Measurements from ENCODE around the gene SLC29A1.
"Not testable (repeated sequence)": the region's sequence is repeated elsewhere in the genome, so short reads cannot be mapped to it uniquely, and the experiment has no call there.

Gene SLC29A1

DNA sequence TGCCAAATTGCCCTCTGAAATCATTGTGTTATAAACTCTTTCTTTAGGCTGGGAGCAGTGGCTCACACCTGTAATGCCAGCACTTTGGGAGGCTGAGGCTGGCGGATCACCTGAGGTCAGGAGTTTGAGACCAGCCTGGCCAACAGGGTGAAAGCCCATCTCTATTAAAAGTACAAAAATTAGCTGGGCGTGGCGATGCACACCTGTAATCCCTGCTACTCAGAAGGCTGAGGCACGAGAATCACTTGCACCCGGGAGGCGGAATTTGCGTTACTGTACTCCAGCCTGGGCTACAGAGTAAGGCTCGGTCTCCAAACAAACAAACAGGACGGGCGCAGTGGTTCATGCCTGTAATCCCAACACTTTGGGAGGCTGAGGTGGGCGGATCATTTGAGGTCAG is 27.0 kb upstream of the SLC29A1 start:
- not testable (repeated sequence) for DNase-seq

DNA sequence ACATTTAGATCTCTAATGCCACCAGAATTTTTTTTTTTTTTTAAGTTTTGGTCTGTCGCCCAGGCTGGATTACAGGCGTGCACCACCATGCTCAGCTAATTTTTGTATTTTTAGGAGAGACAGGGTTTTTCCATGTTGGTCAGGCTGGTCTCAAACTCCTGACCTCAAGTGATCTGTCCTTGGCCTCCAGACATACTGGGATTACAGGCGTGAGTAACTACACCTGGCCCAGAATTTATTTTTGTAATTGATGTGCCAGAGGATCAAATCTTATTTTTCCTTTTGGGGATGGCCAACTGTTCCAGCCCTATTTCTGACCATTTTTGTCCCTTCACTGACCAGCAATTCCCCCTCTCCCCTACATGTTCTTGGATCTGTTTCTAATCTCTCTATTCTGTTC is 24.7 kb upstream of the SLC29A1 start:
- DNase-seq = no peak

DNA sequence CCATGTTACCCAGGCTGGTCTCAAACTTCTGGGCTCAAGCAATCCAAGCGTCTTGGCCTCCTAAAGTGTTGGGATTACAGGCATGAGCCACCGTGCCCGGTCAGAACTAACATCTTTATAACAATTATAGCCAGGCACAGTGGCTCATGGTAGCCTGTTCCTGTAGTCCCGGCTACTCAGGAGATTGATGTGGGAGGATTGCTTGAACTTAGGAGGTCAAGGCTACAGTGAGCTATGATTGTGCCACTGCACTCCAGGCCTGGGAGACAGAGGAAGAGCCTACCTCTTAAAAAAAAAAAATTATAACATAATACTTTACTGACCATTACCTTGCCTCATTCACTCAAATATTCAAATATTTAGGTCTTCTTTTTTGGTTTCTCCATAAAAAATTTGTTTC is 23.5 kb upstream of the SLC29A1 start:
- DNase-seq = no peak

DNA sequence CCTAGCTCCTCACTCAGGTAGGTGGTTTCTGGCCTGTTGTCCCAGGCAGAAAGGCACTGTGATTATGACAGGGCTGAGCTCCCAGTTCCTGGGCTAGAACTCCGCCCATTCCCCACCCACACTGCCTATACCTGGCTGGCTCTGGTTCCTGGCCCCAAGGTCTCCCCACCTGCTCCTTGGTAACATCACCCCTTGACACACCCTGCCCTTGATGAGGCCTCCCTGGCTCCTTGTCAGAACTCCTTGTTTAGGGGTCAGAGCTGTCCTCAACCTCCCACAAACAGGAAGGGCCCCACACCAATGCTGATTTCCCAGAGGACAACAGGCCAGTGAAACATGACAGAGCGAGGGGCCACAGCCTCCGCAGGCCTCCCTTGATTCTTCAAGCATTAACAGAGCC is 22.2 kb upstream of the SLC29A1 start:
- no peak for DNase-seq

DNA sequence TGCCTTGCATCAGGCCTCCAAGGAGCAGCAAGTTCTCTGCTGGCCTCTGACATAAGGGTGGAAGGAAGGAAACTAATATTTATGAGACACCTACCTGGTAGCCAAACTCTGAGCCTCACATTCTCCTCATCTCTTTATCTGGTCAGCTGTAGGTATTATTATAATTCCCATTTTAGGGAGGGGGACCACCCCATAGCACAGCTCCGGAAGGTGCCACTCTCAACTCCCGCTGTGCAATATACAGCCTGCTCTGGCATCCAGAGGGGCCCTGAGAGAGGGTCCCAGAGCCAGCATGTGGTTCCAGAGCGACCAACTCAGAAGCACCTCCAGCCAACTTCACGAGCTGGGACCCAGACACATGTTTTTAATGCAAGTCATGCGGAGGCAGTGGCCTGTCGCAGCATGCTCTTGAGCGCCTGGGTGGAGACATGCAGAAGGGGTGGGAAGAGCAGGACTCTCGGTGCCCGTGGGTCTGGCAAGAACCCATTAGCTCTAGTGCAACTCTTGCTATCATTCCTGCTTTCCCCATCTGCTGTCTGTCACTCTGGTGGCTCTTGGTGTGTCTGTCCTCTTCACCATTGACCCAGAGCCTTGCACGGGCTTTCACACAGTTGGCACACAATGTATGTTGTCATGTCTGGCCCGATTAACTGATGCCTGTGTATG is 21.6 kb upstream of the SLC29A1 start:
- DNase-seq = no peak

DNA sequence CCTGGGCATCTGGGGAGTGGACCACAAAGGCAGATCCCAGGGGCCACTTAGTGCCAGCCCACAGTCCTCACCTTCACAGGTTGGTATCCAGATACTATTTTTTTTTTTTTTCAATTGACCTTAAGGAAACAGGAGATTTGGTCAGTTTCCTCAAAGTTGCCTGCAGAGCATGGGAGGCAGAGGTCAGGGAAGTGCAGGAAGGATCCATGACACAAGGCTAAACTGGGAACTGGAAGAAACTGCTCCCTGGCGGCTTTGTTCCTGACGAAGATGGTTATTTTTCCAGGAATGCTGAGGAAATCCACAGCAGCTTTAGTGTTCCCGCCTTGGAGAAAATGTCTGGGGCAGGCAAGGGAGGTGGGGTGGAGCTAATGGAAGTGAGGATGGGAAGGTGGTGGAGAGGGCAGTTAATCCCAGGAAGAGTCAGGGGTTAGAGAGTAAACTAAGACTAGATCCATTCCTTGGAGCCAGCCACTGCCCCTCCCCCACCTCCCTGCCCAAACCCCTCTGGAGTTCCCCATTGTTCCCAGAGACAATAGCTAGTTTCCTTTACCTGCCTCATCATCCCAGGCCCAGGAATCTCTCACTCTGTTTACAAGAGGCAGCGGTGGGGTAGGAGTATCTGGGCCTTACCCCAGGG is 20.9 kb upstream of the SLC29A1 start:
- no peak for DNase-seq

DNA sequence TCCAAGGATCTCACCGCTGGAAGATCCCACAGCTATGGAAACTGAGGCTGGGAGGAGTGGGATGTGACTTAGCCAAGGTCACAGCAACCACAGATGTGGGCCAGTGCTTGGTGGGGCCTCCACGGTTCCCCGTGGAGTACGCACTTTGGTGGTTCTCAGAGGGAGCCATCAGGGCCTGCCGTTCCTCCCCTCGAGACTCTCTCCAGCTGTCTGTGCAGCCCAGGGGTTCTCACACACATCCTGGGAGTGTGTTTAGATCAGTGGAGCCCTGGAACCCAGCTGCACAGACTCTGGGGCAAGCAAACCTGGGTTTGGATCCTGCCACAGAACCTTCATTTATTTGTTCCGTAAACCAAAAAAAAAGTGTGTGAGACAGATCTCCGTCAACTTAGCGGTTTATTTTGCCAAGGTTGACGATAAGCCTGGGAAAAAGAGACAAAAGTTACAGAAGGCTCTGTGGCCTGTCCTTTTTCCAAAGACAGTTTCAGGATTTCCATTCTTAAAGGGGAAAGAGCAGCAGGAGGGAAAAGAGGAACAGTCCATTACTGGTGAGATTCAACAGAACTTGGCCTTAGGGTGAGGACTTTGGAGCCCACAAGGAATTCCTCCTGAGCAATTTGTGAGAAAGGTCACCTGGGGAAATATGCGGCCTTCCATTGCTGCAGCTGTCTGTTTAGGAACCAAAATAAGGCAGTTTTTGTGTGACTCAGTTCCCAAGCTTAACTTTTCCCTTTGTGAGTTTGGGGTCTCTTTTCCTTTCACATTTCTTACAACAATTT is 20.2 kb upstream of the SLC29A1 start:
- DNase-seq = no peak

DNA sequence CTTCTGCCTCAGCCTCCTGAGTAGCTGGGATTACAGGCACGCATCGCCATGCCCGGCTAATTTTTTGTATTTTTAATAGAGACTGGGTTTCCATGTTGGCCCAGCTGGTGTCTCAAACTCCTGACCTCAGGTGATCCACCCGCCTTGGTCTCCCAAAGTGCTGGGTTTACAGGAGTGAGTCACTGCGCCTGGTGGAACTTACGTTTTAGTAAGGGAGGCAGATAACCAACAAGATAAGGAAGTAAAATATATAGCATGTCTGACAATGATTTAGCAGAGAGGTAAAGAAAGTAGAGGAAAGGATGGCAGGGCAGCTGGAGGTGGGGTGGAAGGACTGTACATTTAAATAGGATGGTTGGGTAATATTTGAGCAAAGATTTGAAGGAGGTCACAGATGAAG is 19.4 kb upstream of the SLC29A1 start:
- DNase-seq = no peak

DNA sequence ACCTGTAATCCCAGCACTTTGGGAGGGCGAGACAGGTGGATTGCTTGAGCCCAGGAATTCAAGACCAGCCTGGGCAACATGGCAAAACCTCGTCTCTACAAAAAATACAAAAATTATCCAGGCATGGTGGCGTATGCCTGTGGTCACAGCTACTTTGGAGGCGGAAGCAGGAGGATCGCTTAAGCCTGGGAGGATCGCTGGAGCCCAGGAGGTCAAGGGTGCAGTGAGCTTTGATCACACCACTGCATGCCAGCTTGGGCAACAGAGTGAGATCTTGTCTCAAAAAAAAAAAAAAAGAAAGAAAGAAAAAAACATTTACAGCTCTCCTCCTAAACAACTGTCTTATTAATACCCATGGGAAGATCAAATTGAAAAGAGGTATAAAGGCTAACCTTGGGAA is 15.4 kb upstream of the SLC29A1 start:
- no peak for DNase-seq

DNA sequence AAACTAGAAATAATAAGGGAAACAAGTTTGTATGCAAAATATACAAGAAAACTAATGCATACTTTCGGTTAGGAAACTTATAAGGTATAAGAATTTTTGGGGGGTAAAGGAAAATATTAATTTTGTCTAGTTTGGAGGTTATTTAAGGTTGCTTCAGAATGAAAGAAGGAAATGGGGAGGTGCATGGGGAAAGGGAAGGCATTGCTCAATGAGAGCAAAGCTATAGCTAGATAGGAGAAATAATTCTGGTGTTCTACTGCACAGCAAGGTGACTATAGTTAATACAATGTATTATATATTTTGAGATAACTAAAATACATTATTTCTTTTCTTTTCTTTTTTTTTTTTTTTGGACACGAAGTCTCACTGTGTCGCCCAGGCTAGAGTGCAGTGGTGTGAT is 12.1 kb upstream of the SLC29A1 start:
- DNase-seq = no peak

DNA sequence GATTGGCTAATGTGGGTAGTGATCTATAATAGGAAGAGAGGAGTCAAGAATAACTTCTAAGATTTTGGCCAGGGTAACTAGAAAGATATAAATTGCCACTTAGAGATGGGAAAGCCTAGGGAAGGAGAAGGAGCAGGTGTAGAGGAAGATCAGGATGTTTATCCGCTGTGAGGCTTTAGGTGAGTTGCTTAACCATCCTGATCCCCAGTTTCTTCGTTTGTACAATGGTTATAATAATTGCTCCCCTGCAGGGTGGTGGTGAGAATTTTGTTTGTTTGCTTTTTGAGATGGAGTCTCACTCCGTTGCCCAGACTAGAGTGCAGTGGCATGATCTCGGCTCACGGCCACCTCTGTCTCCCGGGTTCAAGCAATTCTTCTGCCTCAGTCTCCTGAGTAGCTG is 9.1 kb upstream of the SLC29A1 start:
- no peak for DNase-seq

DNA sequence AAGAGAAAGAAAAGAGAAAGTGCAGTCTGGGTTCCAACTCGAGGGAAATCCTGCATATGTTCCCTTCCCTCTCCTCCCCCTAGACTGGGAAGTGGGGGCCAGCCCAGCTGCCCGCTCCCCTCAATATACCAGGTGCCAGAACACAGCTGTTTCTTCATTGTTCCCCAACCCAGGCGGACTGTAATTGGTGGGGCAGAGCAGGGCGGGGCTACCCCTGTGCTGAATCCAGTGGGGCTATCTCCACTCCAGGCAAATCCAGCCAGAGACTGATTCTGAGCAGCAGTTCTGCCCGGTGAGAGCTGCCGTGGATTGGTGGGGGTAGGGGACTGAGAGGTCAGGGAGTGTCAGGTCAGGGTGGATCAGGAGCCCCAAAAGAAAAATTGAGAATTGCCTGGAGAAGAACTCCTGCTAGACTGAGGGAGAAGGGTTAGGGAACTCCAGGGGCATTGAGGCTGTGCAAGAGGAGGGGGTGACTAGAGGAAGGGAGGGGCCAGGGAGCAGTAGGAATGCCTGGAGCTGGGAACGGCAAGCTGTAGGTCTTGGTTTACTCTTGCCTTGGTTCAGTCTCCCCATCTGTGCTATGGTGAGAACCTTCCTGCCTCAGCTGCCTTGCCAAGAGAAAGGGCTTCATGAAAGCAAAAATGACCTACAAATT is 6.6 kb upstream of the SLC29A1 start, which contains the start of gene MYMX:
Gene MYMX, plus strand, starts transcription at position 250 of the 655 bp plus-strand sequence. CDS start 546 bp downstream, outside the sequence.
- no peak for DNase-seq

DNA sequence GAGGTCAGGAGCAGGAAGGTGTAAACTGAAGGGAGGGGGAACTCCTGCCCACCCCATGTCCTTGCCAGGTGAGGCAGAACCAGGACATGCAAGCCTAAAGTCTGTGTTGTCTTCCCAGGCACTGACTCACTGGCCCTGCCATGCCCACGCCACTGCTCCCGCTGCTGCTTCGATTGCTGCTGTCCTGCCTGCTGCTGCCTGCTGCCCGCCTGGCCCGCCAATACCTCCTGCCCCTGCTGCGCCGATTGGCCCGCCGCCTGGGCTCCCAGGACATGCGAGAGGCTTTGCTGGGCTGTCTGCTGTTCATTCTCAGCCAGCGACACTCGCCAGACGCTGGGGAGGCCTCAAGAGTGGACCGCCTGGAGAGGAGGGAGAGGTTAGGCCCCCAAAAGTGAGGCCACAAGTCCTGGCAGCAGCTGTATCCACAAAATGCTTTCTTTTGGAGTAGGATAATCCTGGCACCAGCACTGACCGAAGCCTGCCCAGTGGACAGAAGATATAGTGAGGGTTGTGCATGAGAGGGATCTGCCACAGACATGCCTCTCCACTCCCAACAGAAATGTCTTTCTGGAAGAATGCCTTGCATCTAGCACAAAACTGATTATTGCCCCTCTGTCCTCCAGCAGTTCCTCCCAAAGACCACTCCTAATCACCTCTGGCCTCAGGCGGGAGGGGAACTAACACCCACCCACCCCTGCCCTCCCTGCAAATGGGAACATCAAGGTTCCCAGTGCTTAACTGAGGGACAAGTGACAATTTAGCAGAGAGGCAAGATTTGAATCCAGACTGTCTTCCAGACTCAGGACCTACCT is 5.9 kb upstream of the SLC29A1 start:
- DNase-seq = no peak

DNA sequence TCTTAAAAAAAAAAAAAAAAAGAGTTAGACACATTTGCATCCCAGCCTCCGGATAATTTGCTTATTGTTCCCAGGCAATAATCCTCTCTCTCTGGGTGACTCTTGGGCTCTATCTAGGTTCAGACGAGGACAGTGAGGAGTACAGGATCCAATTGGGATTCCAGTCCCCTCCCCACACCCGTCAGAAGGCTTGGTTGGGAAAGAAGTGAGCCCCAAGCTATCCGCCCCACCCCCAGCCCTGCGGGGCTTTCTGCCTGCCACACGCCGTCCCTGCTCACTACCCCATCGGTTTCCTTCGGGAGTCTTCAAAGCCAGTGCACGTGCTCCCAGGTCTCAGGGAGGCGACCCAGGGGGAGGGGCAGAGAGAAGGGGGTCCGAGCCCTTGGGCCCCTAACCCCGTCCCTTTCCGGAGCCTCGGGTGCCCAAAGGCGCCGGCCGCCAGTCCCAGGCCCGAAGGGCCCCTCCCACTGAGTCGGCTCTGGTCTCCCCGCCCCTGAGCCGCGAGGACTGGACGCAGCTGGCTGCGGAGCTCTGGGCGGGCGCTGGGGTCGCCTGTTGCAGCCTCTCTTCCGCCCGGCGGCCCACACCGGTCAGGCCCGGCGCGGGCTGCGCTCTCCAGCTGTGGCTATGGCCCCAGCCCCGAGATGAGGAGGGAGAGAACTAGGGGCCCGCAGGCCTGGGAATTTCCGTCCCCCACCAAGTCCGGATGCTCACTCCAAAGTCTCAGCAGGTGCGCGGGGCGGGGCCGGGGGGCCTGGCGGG is 4.2 kb upstream of the SLC29A1 start:
- no peak for DNase-seq

DNA sequence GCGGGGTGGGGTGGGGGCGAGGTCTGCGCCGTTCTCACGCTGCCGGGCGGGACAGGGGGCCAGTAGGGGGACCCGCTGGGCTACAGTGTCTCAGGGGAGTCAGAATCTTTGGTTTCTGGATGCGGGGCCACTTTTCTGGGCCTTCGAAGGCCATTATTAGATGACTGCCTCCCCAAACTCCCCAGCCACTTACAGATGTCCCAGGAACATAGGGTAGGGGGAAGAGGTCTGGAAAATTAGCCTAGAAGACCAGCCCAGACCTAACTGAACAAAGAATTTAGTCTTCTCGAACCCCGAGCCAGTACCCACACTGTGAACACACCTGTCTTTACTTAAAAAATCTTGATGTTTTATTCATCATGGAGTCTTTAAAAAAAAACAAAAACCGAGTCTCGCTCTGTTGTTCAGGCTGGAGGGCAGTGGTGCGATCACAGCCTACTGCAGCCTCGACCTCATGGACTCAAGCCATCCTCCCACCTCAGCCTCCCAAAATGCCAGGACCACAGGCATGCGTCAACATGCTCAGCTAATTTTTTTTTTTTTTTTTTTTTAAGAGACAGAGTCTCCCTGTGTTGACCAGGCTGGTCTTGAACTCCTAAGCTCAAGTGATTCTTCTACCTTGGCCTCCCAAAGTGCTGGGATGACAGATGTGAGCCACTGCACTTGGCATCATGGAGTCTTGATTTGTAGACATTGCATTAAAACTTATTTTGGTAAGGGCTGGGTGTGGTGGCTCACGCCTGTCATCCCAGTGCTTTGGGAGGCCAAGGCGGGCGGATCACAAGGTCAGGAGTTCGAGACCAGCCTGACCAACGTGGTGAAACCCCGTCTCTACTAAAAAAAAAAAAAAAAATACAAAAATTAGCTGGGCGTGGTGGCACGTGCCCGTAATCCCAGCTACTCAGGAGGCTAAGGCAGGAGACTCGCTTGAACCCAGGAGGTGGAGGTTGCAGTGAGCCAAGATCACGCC is 3.3 kb upstream of the SLC29A1 start:
- DNase-seq = no peak

DNA sequence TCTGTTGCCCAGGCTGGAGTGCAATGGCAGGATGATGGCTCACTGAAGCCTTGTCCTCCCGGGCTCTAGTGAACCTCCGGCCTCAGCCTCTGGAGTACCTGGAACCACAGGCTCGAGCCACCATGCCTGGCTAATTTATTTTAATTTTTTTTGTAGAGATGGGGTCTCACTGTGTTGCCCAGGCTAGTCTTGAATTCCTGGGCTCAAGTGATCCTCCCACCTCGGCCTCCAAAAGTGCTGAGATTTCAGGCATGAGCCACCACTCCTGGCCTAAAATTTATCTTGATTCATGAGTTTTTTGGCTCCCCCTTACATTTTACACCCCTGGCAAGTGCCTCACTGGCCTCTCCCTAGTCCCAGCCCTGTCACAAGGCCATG is 2.5 kb upstream of the SLC29A1 start:
- no peak for DNase-seq

DNA sequence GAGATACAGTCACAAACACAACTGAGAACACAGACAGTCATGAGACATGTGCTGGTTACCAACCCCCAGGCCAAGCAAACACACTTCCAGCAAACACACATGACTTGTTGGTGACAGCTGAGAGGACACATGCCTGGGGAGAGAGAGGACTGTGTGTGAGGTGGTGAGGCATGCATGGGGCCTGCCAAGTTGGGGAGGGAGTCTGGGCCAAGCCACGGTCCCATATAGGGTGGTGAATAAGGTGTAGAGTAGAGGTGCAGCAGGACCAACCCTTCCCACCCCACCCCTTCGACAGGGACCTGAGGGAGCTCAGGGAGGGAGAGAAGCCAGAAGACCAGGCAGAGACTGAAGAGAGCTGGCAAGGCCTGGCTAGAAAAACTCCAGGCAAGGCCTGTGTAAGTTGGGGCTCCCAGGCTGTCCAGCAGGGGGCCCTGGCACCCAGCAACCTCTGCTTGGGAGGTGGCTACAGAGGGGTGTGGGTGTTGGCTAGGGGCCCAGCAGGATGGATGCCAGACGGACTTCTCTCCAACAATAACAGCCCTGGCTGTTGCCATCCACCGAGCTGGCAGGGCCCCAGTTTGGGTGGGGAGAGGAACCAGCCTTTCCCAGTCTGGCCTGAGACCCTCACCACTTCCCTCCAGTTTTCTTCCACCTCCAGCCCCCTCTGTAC is 2.0 kb upstream of the SLC29A1 start:
- peak; percentile 66 for DNase-seq

DNA sequence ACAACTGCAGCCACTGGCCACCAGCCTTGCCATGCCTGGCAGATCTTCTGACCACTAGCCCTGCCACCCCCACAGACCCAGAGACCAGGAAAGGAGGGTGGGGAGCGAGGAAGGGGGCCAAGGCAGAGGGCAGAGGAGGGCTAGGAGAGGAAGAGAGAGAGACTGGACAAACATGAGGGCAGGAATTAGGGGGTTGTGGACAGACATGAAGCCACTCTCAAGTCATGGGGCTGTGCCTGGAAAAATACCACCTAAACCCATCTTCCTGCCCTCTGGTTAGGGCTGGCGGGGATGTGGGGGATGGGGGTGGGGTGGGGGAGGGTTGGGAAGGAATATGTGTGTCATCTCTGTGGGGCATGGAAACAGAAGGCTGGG is 1.4 kb upstream of the SLC29A1 start:
- DNase-seq = no peak

DNA sequence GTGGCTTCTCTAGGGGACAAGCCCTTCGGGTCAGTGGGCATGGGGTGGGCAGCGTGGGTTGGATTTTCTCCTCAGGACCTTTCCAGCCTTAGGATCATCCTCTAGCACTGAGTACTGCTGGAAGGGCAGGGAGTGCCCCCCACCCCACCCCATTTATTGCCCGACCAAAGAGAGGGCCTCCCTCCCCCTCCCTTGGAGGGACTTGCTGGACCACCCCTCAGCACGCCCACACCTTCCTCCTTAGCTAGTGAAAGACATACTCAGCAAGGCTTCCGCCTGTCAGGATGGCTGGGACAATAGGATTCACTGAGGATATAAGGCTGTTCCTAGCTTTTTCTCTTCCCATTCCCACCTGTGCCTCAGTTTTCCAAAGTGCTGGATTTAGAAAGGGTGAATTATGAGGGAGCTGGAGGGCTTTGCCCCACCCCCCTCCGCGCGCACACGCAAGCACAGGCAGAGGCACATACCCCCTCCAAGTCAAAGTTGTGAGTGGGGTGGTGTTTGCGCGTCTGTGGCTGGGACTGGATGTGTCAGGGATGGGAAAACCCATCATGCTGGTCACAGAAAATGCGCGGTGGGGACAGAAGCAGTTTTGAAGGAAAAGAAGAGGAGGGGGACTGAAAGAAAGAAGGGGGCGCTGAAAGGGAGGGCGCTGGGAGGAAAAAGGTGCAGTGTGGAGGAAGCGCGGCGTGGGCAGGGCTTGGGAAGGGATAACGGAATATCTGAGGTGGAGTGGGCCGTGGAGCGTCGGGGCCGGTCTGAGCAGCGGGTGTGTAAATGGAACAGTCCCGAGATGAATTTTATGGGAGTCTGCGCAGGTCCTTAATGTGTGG is 693 bp upstream of the SLC29A1 start:
- no peak for DNase-seq
